Left ventricle myocardium inferior (tissue), 1 donor: ENCODE results near the gene ST6GALNAC3. TPM values are rescaled to one million over a fixed set of nuclear protein-coding genes. Genes with fewer than 3 reads are reported as not detected.

Source experiments
- DNase-seq: peaks from one replicate; pipeline ENCODE4 v3.0.0-alpha.2; 2020
- H3K27ac ChIP-seq: fragments of 200-600 bp; replicated peaks from 2 replicates; pipeline ENCODE4 v1.8.0; 2021
- H3K27me3 ChIP-seq: fragments of 200-600 bp; 2 replicates; pipeline ENCODE4 v1.8.0; 2021; ENCODE audit warnings: low read depth
- H3K36me3 ChIP-seq: fragments of 200-600 bp; 2 replicates; pipeline ENCODE4 v1.8.0; 2021
- H3K4me1 ChIP-seq: fragments of 200-600 bp; 2 replicates; pipeline ENCODE4 v1.8.0; 2021
- H3K4me3 ChIP-seq: fragments of 200-600 bp; 2 replicates; pipeline ENCODE4 v1.8.0; 2021; ENCODE audit warnings: mild to moderate bottlenecking, moderate library complexity
- H3K9me3 ChIP-seq: fragments of 200-600 bp; replicated peaks from 2 replicates; pipeline ENCODE4 v1.8.0; 2021
- intact Hi-C: fragments of 100-400 bp; cut with micrococcal nuclease; formaldehyde crosslinking; loops from one replicate; pipeline ENCODE4 v1.11.0; 2022
- total RNA-seq: library from RNA; stranded (reverse); fragmentation: NEBNext Ultra II Directional; extraction: Animal tissue kit (Norgen Biotek cat#: 25700); gene quantifications from one replicate; pipeline ENCODE4 v1.2.1, GENCODE V29; 2021
- TF ChIP-seq, protein P1 (sequence below): fragments of 200-600 bp; IDR thresholded peaks from 2 replicates; pipeline ENCODE4 v1.8.0; 2021; ENCODE audit warnings: antibody characterized with exemption, mild to moderate bottlenecking, borderline replicate concordance
- donor health status: DM: no; HTN: yes; CAD: no; lungs with severe emphysema.

Gene ST6GALNAC3
- total RNA-seq, 1 donor from 2014 or later: 4.5 TPM

DNA sequence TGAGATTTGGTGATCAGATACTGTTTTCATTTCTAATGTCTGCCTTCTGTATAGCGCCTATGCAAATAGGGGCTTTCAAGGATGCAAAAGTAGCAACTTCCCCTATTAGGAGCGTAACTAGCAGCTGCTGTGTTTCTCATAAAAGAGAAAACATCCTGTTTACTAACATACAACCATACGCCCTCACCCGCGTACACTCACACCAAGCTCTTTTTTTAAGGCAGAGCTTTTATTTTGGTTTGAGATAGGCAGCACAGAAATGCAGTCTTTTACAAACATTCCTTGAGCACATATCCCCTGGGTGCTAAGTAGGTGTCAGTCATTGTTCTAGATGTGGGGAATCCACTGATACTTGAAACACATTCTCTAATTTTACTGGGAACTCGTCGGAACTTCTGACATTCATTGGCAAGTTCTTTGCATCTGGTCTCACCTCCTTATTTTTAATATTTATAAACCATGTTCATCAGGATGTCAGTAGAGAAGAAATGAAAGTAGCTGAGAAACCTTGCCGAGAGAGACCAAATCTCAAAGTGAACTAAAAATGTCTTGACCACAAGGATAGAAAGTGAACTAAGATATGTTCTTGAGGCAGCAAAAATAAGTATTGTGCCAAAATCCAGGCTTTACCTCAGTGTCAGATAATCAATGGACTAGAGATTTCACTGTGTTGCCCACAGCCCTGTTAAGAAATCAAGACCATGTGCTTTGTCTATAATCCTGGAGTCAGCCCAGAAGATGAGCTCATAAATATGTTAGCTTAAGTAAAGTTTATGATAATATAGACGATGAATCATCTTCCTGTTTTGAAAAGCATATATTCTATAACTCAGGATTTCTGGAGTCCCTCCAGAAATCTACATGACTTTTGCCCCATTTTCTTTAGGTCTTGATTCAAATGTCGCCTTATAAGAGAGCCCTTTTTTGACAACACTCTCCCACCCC is 350.9 kb downstream of the ST6GALNAC3 start:
- Histone ChIP-seq H3K27me3 (no peaks in the 10 kb centered on the region), H3K4me3 (no peak overlapping the region), H3K27ac (no peak overlapping the region), H3K4me1 (no peaks in the 10 kb centered on the region), H3K9me3 (no peaks in the 10 kb centered on the region), H3K36me3 (no peaks in the 10 kb centered on the region)
- intact Hi-C loops: no loop called here
- no peak for DNase-seq
- TF ChIP-seq, protein P1, sequence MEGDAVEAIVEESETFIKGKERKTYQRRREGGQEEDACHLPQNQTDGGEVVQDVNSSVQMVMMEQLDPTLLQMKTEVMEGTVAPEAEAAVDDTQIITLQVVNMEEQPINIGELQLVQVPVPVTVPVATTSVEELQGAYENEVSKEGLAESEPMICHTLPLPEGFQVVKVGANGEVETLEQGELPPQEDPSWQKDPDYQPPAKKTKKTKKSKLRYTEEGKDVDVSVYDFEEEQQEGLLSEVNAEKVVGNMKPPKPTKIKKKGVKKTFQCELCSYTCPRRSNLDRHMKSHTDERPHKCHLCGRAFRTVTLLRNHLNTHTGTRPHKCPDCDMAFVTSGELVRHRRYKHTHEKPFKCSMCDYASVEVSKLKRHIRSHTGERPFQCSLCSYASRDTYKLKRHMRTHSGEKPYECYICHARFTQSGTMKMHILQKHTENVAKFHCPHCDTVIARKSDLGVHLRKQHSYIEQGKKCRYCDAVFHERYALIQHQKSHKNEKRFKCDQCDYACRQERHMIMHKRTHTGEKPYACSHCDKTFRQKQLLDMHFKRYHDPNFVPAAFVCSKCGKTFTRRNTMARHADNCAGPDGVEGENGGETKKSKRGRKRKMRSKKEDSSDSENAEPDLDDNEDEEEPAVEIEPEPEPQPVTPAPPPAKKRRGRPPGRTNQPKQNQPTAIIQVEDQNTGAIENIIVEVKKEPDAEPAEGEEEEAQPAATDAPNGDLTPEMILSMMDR: no peak

DNA sequence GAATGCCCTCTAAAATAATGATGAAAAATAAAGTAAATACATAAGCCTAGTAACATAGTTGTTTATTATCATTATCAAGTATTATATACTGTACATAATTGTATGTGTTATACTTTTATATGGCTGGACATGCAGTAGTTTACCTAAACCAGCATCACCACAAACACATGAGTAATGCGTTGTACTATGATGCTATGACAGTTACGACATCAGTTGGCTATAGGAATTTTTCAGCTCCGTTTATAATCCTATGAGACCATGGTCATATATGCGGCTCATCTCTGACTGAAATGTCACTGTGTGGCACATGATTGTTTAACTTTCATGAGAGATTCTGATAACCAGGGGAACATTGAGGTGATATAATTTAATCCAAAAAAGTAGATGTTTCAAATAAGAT is 352.1 kb downstream of the ST6GALNAC3 start:
- H3K36me3 ChIP-seq: no peaks in the 10 kb centered on the region
- H3K4me3 ChIP-seq: no peak overlapping the region
- TF ChIP-seq, protein P1: no peak
- intact Hi-C loops: no loop called here
- DNase-seq: no peak
- H3K27ac ChIP-seq: no peak overlapping the region
- H3K4me1 ChIP-seq: no peaks in the 10 kb centered on the region
- no peaks in the 10 kb centered on the region for H3K9me3 ChIP-seq
- no peaks in the 10 kb centered on the region for H3K27me3 ChIP-seq

DNA sequence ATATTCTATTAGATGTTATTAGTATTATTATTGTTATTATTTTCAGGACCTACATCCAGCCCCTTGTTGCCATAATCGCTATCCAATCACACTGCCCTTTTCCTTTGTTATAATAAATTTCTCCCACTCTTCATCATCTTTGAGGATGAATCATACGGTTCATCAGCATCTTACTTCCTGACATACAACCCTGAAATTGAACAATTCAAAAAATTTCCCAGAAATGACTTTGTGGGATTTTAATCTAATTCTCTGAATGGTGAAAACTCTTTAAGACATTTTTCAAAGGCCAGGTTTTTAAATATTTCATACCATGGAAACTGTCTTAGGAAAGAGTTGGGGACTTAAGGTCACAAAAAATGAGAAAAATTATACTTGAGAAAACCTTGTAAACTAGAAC is 353.5 kb downstream of the ST6GALNAC3 start:
- H3K9me3 ChIP-seq: no peaks in the 10 kb centered on the region
- TF ChIP-seq, protein P1: no peak
- intact Hi-C loops: no loop called here
- H3K4me3 ChIP-seq: no peak overlapping the region
- no peak for DNase-seq
- H3K27ac ChIP-seq: no peak overlapping the region
- no peaks in the 10 kb centered on the region for H3K36me3 ChIP-seq
- H3K4me1 ChIP-seq: no peaks in the 10 kb centered on the region
- H3K27me3 ChIP-seq: no peaks in the 10 kb centered on the region

DNA sequence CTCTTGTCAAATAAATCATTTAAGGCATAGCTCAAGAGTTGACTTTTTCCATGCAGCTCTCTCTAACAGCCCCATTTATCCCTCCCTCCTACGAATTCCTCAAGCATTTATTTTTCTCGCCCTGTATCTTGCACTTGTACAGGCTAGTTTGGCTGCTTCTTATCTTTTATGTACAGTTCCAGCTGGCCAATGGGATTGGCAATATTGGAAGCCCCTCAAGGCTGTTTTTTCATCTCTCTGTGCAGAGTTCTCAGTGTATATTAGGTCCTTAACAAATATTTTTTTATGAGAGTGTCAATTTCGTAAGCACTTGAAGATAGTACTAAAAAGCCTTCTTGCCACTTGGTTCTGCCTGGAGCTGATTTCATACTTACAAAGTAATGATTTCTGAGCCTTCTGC is 356.0 kb downstream of the ST6GALNAC3 start:
- no peaks in the 10 kb centered on the region for H3K27me3 ChIP-seq
- DNase-seq: no peak
- no peaks in the 10 kb centered on the region for H3K4me1 ChIP-seq
- H3K36me3 ChIP-seq: no peaks in the 10 kb centered on the region
- intact Hi-C loops: no loop called here
- TF ChIP-seq, protein P1: no peak
- no peak overlapping the region for H3K27ac ChIP-seq
- no peaks in the 10 kb centered on the region for H3K9me3 ChIP-seq
- H3K4me3 ChIP-seq: no peak overlapping the region

DNA sequence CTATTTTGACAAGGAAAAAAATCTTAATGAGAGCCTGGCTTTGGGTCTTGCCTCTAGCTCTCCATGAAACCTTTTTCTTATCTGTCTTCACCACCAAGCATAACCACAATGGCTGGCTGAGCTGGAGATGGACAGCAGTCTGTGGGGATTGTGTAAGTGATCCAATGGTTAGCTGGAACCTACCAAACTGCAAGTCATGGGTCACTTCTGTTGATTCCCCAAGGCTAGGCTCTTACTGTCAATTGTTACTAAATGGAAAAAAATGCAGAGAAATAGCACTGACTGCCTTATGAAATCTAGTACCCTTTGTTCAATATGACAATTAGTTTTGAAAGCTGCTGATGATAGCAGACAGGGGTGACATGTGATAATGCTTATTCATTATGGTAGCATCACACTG is 359.0 kb downstream of the ST6GALNAC3 start:
- no peak overlapping the region for H3K4me3 ChIP-seq
- TF ChIP-seq, protein P1: no peak
- H3K9me3 ChIP-seq: no peaks in the 10 kb centered on the region
- intact Hi-C loops: no loop called here
- no peak overlapping the region for H3K27ac ChIP-seq
- no peaks in the 10 kb centered on the region for H3K4me1 ChIP-seq
- no peaks in the 10 kb centered on the region for H3K27me3 ChIP-seq
- H3K36me3 ChIP-seq: no peaks in the 10 kb centered on the region
- DNase-seq: no peak
